Effector memory CD8-positive, alpha-beta T cell (primary cell): Measurements from ENCODE around the gene TRPT1.

Experiments
- ATAC-seq: fragments of 150-1000 bp; cut with Tn5 transposase; replicated peaks from 2 replicates; pipeline ENCODE4 v1.10.0; 2021; ENCODE audit warnings: mild to moderate bottlenecking, moderate library complexity
- DNase-seq, 3 experiments: peaks; one replicate each; pipeline ENCODE4 v3.0.0; 2021
- H3K27ac Mint-ChIP-seq, 2 donors: one replicate each; pipeline ENCODE4 v1.8.0; 2022; ENCODE audit warnings: mild to moderate bottlenecking in 2 of 2, mixed read lengths in 2 of 2, moderate library complexity in 2 of 2
- H3K27me3 Mint-ChIP-seq, 2 donors: one replicate each; pipeline ENCODE4 v1.8.0; 2022; ENCODE audit warnings: mixed read lengths in 2 of 2
- H3K36me3 Mint-ChIP-seq: one replicate; pipeline ENCODE4 v1.8.0; 2022; ENCODE audit warnings: mild to moderate bottlenecking, moderate library complexity, mixed read lengths; ENCODE audit not compliant: insufficient read depth
- H3K4me1 Mint-ChIP-seq, 2 donors: one replicate each; pipeline ENCODE4 v1.8.0; 2022; ENCODE audit warnings: low read depth in 2 of 2, mixed read lengths in 2 of 2
- H3K4me3 Mint-ChIP-seq, 2 donors: one replicate each; pipeline ENCODE4 v1.8.0; 2022; ENCODE audit warnings: mild to moderate bottlenecking in 2 of 2, mixed read lengths in 2 of 2, moderate library complexity in 2 of 2
- H3K9me3 Mint-ChIP-seq, 2 donors: one replicate each; pipeline ENCODE4 v1.8.0; 2022; ENCODE audit warnings: mixed read lengths in 2 of 2

TRPT1 gene

GRCh38 chr11:64245401-64245796 is 19.4 kb upstream of the TRPT1 start:
- peak overlapping the region; percentile 90 to 96 for H3K27ac Mint-ChIP-seq
- no peaks in the 10 kb centered on the region for H3K9me3 Mint-ChIP-seq
- H3K4me3 Mint-ChIP-seq: peak overlapping the region; percentile 87
- peak; percentile 7 for ATAC-seq
- H3K4me1 Mint-ChIP-seq: peaks cover 31 to 35% of the 10 kb centered on the region in 2 donors
- H3K27me3 Mint-ChIP-seq: no peaks in the 10 kb centered on the region
- peak; percentile 57 to 58 (median 58) for DNase-seq
- peaks cover 24% of the 10 kb centered on the region for H3K36me3 Mint-ChIP-seq

- DNase-seq: no peak
- Mint-ChIP-seq H3K4me3 (peak overlapping the region; percentile 87), H3K4me1 (peaks cover 35 to 37% of the 10 kb centered on the region in 2 donors), H3K27me3 (no peaks in the 10 kb centered on the region), H3K36me3 (peaks cover 27% of the 10 kb centered on the region), H3K27ac (peak overlapping the region; percentile 90 to 96), H3K9me3 (no peaks in the 10 kb centered on the region)
- no peak for ATAC-seq
These were observed 19.0 kb upstream of the TRPT1 start for GRCh38 chr11:64244966-64245365.

GRCh38 chr11:64244107-64244506 is 18.1 kb upstream of the TRPT1 start:
- Mint-ChIP-seq H3K27ac (peak overlapping the region in 1 of 2 donors; percentile 49), H3K36me3 (peaks cover 30% of the 10 kb centered on the region), H3K4me3 (peak overlapping the region; percentile 87), H3K27me3 (no peaks in the 10 kb centered on the region), H3K9me3 (no peaks in the 10 kb centered on the region), H3K4me1 (peaks cover 38 to 40% of the 10 kb centered on the region in 2 donors)
- DNase-seq (no peak), ATAC-seq (no peak)

- Mint-ChIP-seq H3K36me3 (peaks cover 30% of the 10 kb centered on the region), H3K9me3 (no peaks in the 10 kb centered on the region), H3K27me3 (no peaks in the 10 kb centered on the region), H3K27ac (peak overlapping the region; percentile 16 to 49), H3K4me3 (peak overlapping the region; percentile 87), H3K4me1 (peaks cover 38 to 40% of the 10 kb centered on the region in 2 donors)
- no peak for ATAC-seq
- no peak for DNase-seq
These were observed 17.4 kb upstream of the TRPT1 start for GRCh38 chr11:64243236-64243854.

- Mint-ChIP-seq H3K9me3 (no peaks in the 10 kb centered on the region), H3K4me3 (peak overlapping the region; percentile 87), H3K27me3 (no peaks in the 10 kb centered on the region), H3K4me1 (peaks cover 32 to 38% of the 10 kb centered on the region in 2 donors), H3K36me3 (peaks cover 25% of the 10 kb centered on the region), H3K27ac (peak overlapping the region; percentile 100)
- peak; percentile 0 for ATAC-seq
- DNase-seq: peak in 1 of 3 experiments; percentile 28
These were observed 15.7 kb upstream of the TRPT1 start for GRCh38 chr11:64241491-64242374.

- Mint-ChIP-seq H3K36me3 (peaks cover 25% of the 10 kb centered on the region), H3K27ac (peak overlapping the region; percentile 100), H3K4me1 (peaks cover 32 to 38% of the 10 kb centered on the region in 2 donors), H3K9me3 (no peaks in the 10 kb centered on the region), H3K4me3 (peak overlapping the region; percentile 87), H3K27me3 (no peaks in the 10 kb centered on the region)
- peak; percentile 71 for ATAC-seq
- DNase-seq: peak; percentile 100
These were observed 15.2 kb upstream of the TRPT1 start for GRCh38 chr11:64241241-64241490.

GRCh38 chr11:64240435-64241240 is 14.7 kb upstream of the TRPT1 start, which contains the start of gene FKBP2:
Gene FKBP2 (plus strand): TSS chr11:64241095. CDS start chr11:64242388, 1,293 bp downstream.
- peak within 1 kb of the TSS; percentile 100 for H3K27ac Mint-ChIP-seq
- H3K4me1 Mint-ChIP-seq: peaks cover 28 to 33% of the 10 kb centered on the region in 2 donors
- H3K36me3 Mint-ChIP-seq: peaks cover 20% of the 10 kb centered on the region

GRCh38 chr11:64239662-64240434 is 13.9 kb upstream of the TRPT1 start:
- Mint-ChIP-seq H3K27me3 (no peaks in the 10 kb centered on the region), H3K27ac (peak overlapping the region; percentile 100), H3K4me3 (peak overlapping the region; percentile 87), H3K36me3 (peaks cover 20% of the 10 kb centered on the region), H3K9me3 (no peaks in the 10 kb centered on the region), H3K4me1 (peaks cover 32% of the 10 kb centered on the region in 2 donors)
- ATAC-seq (no peak), DNase-seq (no peak)

More at GRCh38 chr11:64240435-64241240, 14.7 kb upstream of the TRPT1 start, which contains the start of gene FKBP2:
- Mint-ChIP-seq H3K27me3 (no peaks in the 10 kb centered on the region), H3K9me3 (no peaks in the 10 kb centered on the region), H3K4me3 (peak within 1 kb of the TSS; percentile 87)
- peak; percentile 96 to 98 (median 97) for DNase-seq
- peak; percentile 66 for ATAC-seq

GRCh38 chr11:64238999-64239398 is 13.0 kb upstream of the TRPT1 start:
- DNase-seq: no peak
- no peak for ATAC-seq
- Mint-ChIP-seq H3K4me3 (no peak overlapping the region), H3K9me3 (no peaks in the 10 kb centered on the region), H3K27ac (peak overlapping the region; percentile 100), H3K36me3 (peaks cover 20% of the 10 kb centered on the region), H3K27me3 (no peaks in the 10 kb centered on the region), H3K4me1 (peaks cover 31 to 32% of the 10 kb centered on the region in 2 donors)

GRCh38 chr11:64238076-64238475 is 12.1 kb upstream of the TRPT1 start:
- peaks cover 25 to 33% of the 10 kb centered on the region in 2 donors for H3K4me1 Mint-ChIP-seq

GRCh38 chr11:64237484-64237951 is 11.5 kb upstream of the TRPT1 start:
- Mint-ChIP-seq H3K36me3 (peaks cover 20% of the 10 kb centered on the region), H3K27me3 (no peaks in the 10 kb centered on the region), H3K4me3 (no peak overlapping the region), H3K4me1 (peaks cover 30 to 31% of the 10 kb centered on the region in 2 donors), H3K9me3 (no peaks in the 10 kb centered on the region), H3K27ac (peak overlapping the region in 1 of 2 donors; percentile 100)
- ATAC-seq (no peak), DNase-seq (no peak)

More at GRCh38 chr11:64238076-64238475, 12.1 kb upstream of the TRPT1 start:
- Mint-ChIP-seq H3K27me3 (no peaks in the 10 kb centered on the region), H3K4me3 (no peak overlapping the region), H3K27ac (peak overlapping the region in 1 of 2 donors; percentile 100), H3K36me3 (peaks cover 20% of the 10 kb centered on the region), H3K9me3 (no peaks in the 10 kb centered on the region)
- ATAC-seq (no peak), DNase-seq (no peak)

- Mint-ChIP-seq H3K4me1 (peaks cover 28 to 29% of the 10 kb centered on the region in 2 donors), H3K4me3 (peak overlapping the region; percentile 80 to 86), H3K36me3 (peaks cover 11% of the 10 kb centered on the region), H3K27me3 (no peaks in the 10 kb centered on the region), H3K9me3 (no peaks in the 10 kb centered on the region), H3K27ac (peak overlapping the region; percentile 46 to 81)
- ATAC-seq: no peak
- no peak for DNase-seq
These were observed 9.6 kb upstream of the TRPT1 start for GRCh38 chr11:64235437-64236161.
